Vagina (tissue), 2 donors: ENCODE results near the gene AHSP. TPM values are rescaled to one million over a fixed set of nuclear protein-coding genes. Genes with fewer than 3 reads are reported as not detected.
"Not testable (repeated sequence)": the region's sequence is repeated elsewhere in the genome, so short reads cannot be mapped to it uniquely, and the experiment has no call there.

Experiments used
- DNase-seq, 2 donors: peaks; one replicate each; pipeline ENCODE4 v3.0.0-alpha.2; 2017; ENCODE audit errors: extremely low spot score in 2 of 2
- H3K27ac ChIP-seq: fragments of 200-600 bp; sonication (generic); one replicate; pipeline ENCODE4 v1.5.1; 2019
- H3K27me3 ChIP-seq: fragments of 200-600 bp; sonication (generic); one replicate; pipeline ENCODE4 v1.5.1; 2019
- H3K36me3 ChIP-seq, 2 donors: fragments of 200-600 bp; sonication (generic); one replicate each; pipeline ENCODE4 v1.5.1; 2017 to 2019
- H3K4me1 ChIP-seq: fragments of 200-600 bp; sonication (generic); one replicate; pipeline ENCODE4 v1.5.1; 2019
- H3K4me3 ChIP-seq, 2 donors: fragments of 200-600 bp; sonication (generic); 1 replicate in 1 of 2; 2 replicates in 1 of 2; pipeline ENCODE4 v1.5.1; 2016 to 2019
- H3K9me3 ChIP-seq: fragments of 200-600 bp; sonication (generic); one replicate; pipeline ENCODE4 v1.5.1; 2019
- CTCF ChIP-seq, 3 experiments: fragments of 450-650 bp in 2 of 3; fragments of 200-600 bp in 1 of 3; sonication (generic) in 1 of 3; IDR thresholded peaks; one replicate each; pipeline ENCODE4 v1.5.1; 2017 to 2019; ENCODE audit warnings: antibody characterized with exemption in 3 of 3, mild to moderate bottlenecking in 2 of 3, moderate library complexity in 2 of 3
- POLR2A ChIP-seq, 2 donors: fragments of 450-650 bp; IDR thresholded peaks; one replicate each; pipeline ENCODE4 v1.6.1; 2017; ENCODE audit warnings: antibody characterized with exemption in 2 of 2, mild to moderate bottlenecking in 2 of 2, moderate library complexity in 2 of 2
- POLR2AphosphoS5 ChIP-seq, 2 donors: sonication (generic); formaldehyde crosslinking; IDR thresholded peaks; one replicate each; pipeline ENCODE4 v1.9.0; 2017; ENCODE audit warnings: antibody characterized with exemption in 2 of 2, mild to moderate bottlenecking in 2 of 2, low read depth in 1 of 2; ENCODE audit not compliant: insufficient read depth in 1 of 2
- intact Hi-C: fragments of 100-400 bp; cut with DNase I; formaldehyde crosslinking; loops from one replicate; pipeline ENCODE4 v1.15.1; 2023
- total RNA-seq: library from RNA; depleted of rRNA; stranded (reverse); fragments of >200 nt; gene quantifications from one replicate; pipeline ENCODE4 v1.2.3, GENCODE V29; 2016

The AHSP gene
- total RNA-seq, 1 donor from 2014 or later, result not detected

- no peak overlapping the region for H3K27ac ChIP-seq
- no peak for DNase-seq
- TF ChIP-seq CTCF (IDR thresholded peaks at IDR 0.05) (no peak), POLR2A (IDR thresholded peaks at IDR 0.05) (no peak), POLR2AphosphoS5 (IDR thresholded peaks at IDR 0.05; ENCODE audit: insufficient read depth in 1 of 2, low read depth in 1 of 2) (no peak)
- H3K36me3 ChIP-seq, result no peaks in the 10 kb centered on the region
- peak overlapping the region; percentile 31 to 33 for H3K4me3 ChIP-seq
- H3K4me1 ChIP-seq, result peaks cover 9% of the 10 kb centered on the region
- H3K27me3 ChIP-seq, result no peaks in the 10 kb centered on the region
- intact Hi-C loops, result no loop called here
- no peaks in the 10 kb centered on the region for H3K9me3 ChIP-seq
Measured at GRCh38 chr16:31568577-31569359, 41.1 kb downstream of the AHSP start.

DNA sequence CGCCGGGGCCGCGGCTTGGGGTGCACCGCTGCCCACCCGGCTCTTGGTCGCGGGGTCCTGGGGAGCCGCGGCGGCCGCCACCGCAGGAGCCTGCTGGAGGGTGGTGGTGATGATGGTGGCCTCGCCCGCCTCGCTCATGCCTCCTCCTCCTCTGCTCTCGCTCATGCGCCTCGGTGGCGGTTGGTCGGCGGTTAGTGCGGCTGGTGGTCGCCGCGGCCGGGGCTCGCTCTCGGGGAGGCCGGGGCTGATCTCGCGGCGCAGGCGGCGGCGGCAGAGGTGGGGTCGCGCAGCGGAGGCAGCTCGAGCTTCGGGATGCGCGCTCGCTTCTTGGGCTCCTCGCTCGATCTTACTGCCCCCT lies 41.6 kb downstream of the AHSP start:
- no peaks in the 10 kb centered on the region for H3K27me3 ChIP-seq
- no peak for DNase-seq
- no peaks in the 10 kb centered on the region for H3K9me3 ChIP-seq
- intact Hi-C loops, result no loop called here
- H3K27ac ChIP-seq, result no peak overlapping the region
- H3K4me3 ChIP-seq, result peak overlapping the region; percentile 31 to 33
- no peaks in the 10 kb centered on the region for H3K36me3 ChIP-seq
- peaks cover 9% of the 10 kb centered on the region for H3K4me1 ChIP-seq
- TF ChIP-seq POLR2AphosphoS5 (IDR thresholded peaks at IDR 0.05; ENCODE audit: insufficient read depth in 1 of 2, low read depth in 1 of 2) (no peak), POLR2A (IDR thresholded peaks at IDR 0.05) (no peak), CTCF (IDR thresholded peaks at IDR 0.05) (no peak)

DNA sequence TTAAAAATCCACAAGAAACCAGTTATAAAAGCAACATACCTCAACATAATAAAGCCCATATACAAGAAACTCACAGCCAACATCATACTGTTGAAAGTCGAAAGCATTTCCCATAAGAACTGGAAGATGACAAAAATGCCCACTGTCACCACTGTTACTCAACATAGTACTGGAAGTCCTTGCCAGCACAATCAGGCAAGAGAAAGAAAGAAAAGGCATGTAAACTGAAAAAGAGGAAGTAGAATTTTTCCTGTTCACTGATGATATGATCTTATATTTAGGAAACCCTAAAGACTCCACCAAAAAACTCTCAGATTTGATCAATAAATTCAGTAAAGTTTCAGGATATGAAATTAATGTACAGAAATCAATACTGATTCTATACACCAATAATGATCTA lies 45.1 kb downstream of the AHSP start:
- intact Hi-C loops, result no loop called here
- Histone ChIP-seq H3K4me1 (peaks cover 9% of the 10 kb centered on the region), H3K36me3 (no peaks in the 10 kb centered on the region), H3K9me3 (no peaks in the 10 kb centered on the region), H3K4me3 (no peak overlapping the region), H3K27me3 (no peaks in the 10 kb centered on the region), H3K27ac (no peak overlapping the region)
- TF ChIP-seq POLR2AphosphoS5 (IDR thresholded peaks at IDR 0.05; ENCODE audit: insufficient read depth in 1 of 2, low read depth in 1 of 2) (no peak), POLR2A (IDR thresholded peaks at IDR 0.05) (no peak)
- no peak for DNase-seq

DNA sequence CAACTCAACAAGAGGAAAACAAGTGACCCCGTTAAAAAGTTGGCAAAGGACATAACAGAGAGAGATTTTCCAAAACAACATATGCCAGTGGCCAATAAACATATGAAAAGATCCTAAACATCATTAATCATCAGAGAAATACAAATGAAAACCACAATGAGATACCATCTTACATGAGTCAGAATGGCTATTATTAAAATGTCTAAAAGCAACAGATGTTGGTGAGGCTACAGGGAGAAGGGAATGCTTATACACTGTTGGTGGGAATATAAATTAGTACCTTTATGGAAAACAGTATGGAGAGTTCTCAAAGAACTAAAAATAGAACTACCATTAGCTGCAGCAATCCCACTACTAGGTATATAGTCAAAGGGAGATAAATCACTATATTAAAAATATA lies 46.5 kb downstream of the AHSP start:
- H3K27ac ChIP-seq, H3K4me1 ChIP-seq, DNase-seq, intact Hi-C loops, H3K36me3 ChIP-seq, H3K9me3 ChIP-seq, H3K4me3 ChIP-seq, H3K27me3 ChIP-seq: not testable (repeated sequence)

GRCh38 chr16:31577411-31577810 lies 49.7 kb downstream of the AHSP start:
- Histone ChIP-seq H3K9me3 (no peaks in the 10 kb centered on the region), H3K4me3 (no peak overlapping the region), H3K36me3 (no peaks in the 10 kb centered on the region), H3K27me3 (no peaks in the 10 kb centered on the region), H3K27ac (no peak overlapping the region), H3K4me1 (no peaks in the 10 kb centered on the region)
- intact Hi-C loops, result no loop called here
- no peak for DNase-seq
- TF ChIP-seq POLR2AphosphoS5 (IDR thresholded peaks at IDR 0.05; ENCODE audit: insufficient read depth in 1 of 2, low read depth in 1 of 2), result no peak

Other genes with a start within 250 kb of the AHSP start
- gene ITGAX, start 172.7 kb upstream of the AHSP start, total RNA-seq, result 4.4 TPM
- not detected for gene ITGAD, start 134.6 kb upstream of the AHSP start, total RNA-seq
- gene COX6A2, start 99.5 kb upstream of the AHSP start, total RNA-seq, result not detected
- gene ZNF843, start 85.1 kb upstream of the AHSP start, total RNA-seq, result 2.7 TPM
- gene ARMC5, start 68.4 kb upstream of the AHSP start, total RNA-seq, result 11.3 TPM
- gene TGFB1I1, start 55.7 kb upstream of the AHSP start, total RNA-seq, result 114 TPM
- not detected for gene SLC5A2, start 44.8 kb upstream of the AHSP start, total RNA-seq
- 64.6 TPM for gene RUSF1, start 19.5 kb upstream of the AHSP start, total RNA-seq